GM19463 (cell line): Measurements from ENCODE around the gene HNRNPF.

Source experiments
- ATAC-seq: cut with Tn5 transposase; IDR thresholded peaks from one replicate; pipeline ENCODE4 v1.9.1; 2021; ENCODE audit warnings: mild to moderate bottlenecking, moderate library complexity; ENCODE audit not compliant: unreplicated experiment

Gene HNRNPF

GRCh38 chr10:43421519-43421918 lies 12.5 kb upstream of the HNRNPF start:
- no peak for ATAC-seq

- ATAC-seq, result no peak
These were observed 12.2 kb upstream of the HNRNPF start for GRCh38 chr10:43421201-43421507.

DNA sequence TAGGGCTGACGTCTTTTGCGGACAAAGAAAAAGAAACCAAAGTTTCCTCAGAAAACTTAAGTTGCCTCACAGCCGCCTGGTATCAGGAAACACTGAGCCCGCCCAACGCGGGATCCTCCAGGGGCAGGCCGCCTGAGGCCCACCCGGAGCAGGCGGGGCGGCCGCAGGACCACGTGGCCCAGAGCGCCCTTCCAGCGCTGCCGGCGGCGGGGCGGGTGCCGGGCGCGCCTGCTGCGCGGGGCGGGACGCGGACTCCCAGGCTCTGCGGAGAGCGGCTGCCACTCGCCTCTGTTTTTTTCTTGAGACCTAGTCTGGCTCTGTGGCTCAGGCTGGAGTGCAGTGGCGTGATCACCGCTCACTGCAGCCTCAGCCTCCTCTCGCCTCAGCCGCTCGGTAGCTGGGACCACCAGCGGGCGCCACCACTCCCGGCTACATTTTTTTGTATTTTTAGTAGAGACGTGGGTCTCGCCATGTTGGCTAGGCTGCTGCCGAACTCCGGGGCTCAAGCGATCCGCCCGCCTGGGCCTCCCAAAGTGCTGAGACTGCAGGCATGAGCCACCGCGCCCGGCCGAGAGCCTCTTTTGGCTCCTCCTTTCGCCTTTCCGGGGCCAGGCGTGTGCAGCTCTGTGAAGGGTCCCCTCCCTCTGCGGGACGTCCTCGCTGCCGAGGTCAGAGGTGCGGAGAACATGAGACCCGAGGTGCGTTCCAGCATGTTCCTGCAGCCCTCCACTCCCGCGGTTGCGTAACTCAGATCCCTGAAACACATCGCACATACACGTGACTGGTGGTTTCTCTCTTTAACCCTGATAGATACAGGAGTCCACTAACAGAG lies 11.6 kb upstream of the HNRNPF start:
- peak; percentile 84 for ATAC-seq

DNA sequence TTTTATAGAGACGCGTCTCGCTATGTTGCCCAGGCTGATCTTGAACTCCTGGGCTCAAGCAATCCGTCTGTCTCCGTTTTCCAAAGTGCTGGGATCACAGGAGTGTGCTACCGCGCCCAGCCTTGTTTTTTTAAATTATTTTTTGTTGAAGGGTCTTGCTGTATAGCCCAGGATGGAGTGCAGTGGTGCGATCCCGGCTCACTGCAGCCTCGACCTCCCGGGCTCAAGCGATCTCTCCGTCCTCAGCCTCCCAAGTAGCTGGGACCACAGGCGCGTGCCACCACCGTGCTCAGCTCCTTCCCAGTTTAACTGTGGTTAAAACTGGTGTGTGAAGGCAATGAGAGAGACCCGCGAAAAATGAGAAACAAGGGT lies 11.0 kb upstream of the HNRNPF start:
- ATAC-seq, result no peak

GRCh38 chr10:43417950-43418768 lies 9.2 kb upstream of the HNRNPF start:
- ATAC-seq, result no peak

- ATAC-seq, result no peak
These were observed 6.6 kb upstream of the HNRNPF start for GRCh38 chr10:43415544-43415943.

DNA sequence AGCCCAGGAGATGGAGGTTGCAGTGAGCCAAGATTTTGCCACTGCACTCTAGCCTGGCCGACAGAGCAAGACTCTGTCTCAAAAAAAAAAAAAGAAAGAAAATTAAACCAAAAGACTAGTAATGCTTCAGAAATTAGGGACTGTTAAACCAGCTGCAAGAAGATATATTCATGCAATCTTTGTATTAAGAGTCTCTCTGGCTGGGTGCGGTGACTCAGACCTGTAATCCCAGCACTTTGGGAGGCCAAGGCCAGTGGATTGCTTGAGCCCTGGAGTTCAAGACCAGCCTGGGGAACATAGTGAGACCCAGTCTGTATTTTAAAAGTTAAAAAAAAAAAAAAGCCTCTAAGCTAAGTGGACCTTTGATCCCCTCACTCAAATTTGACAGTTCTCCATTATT lies 2.5 kb upstream of the HNRNPF start:
- ATAC-seq, result no peak

GRCh38 chr10:43410345-43410744 lies 1.4 kb upstream of the HNRNPF start:
- ATAC-seq, result no peak

DNA sequence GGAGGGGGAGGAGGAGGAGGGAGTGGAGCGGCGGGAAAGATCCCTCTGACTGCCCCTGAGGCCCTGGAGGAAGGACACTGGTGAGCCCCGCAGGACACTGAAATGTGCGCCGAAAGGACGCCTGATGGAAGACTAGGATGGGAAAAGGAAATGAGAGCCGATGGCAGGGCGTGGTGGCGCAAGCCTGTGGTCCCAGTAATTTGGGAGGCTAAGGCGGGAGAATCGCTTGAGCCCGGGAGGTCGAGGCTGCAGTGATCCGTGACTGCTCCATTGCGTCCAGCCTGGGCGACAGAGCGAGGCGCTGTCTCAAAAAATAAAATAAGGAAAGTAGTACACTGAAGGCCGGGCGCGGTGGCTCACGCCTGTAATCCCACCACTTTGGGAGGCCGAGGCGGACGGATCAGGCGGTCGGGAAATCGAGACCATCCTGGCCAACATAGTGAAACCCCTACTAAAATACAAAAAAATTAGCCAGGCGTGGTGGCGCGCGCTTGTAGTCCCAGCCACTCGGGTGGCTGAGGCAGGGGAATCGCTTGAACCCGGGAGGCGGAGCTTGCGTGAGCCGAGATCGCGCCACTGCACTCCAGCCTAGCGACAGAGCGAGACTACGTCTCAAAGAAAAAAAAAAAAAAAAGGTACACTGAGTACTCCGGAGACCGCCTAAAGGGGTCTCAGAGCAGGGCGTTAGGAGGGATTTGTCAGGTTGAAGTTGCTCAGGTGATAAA lies 561 bp upstream of the HNRNPF start:
- no peak for ATAC-seq

DNA sequence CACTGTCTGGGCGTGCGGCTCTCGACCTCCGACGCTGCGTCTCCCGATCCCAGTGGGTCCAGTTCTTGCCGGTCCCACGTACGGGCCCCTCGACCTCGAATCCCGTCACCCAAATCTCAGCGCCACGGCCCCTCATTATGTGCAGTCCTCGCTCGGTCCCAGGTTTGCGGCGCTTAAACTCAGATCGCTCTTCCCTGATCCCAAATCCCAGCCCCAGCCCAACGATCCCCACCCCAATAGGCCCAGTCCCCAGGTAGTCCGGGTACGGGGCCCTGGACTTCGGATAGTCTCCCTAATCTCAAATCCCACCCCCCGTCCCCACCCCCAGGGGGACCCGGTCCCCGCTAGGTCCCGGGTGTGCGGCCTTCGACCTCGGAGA lies 666 bp downstream of the HNRNPF start:
- peak; percentile 0 for ATAC-seq

- peak; percentile 43 for ATAC-seq
These were observed 1.2 kb downstream of the HNRNPF start for GRCh38 chr10:43407576-43408330.

- ATAC-seq, result no peak
These were observed 1.8 kb downstream of the HNRNPF start for GRCh38 chr10:43407148-43407575.

GRCh38 chr10:43404704-43405084 lies 4.3 kb downstream of the HNRNPF start:
- ATAC-seq, result no peak

- no peak for ATAC-seq
These were observed 4.9 kb downstream of the HNRNPF start for GRCh38 chr10:43403911-43404703.

- ATAC-seq, result no peak
These were observed 6.0 kb downstream of the HNRNPF start for GRCh38 chr10:43402880-43403452.

DNA sequence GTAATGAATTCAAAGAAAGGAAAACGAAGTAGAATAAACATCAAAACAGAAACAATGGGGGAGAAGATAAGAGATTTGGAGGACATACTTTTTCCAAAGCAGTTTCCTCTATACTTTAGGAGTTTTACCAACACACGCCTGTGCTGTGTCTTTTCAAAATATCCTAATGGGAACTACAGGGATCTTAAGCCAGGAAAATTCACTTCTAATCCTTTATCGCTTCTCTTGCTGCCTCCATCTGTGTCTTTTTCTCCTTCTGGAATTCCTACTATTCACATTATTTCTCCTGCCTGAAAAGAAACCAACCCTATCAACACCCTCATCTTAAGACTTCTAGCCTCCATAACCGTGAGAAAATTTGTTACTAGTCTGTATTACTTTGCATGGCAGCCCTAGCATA lies 6.8 kb downstream of the HNRNPF start:
- ATAC-seq, result no peak

DNA sequence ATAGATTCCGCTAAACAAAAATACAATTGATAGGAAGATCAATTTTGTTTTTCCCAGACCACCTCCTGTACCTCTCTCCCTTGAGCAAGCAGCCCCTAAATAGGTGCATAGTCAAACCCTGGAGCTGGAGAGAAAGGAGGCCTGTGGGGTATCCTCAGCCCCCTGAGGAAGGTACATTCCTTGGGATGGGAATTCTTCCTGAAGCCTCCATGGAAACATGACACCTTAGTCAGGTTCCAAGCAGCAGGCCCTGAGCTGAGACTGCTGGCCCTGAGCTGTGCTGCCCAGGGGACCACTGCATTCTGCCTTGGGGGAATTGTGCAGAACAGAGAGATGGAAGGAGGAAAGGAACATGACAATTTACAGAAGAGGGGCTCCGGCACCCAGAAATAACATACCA lies 7.4 kb downstream of the HNRNPF start:
- ATAC-seq, result no peak

GRCh38 chr10:43399320-43400310 lies 9.4 kb downstream of the HNRNPF start:
- no peak for ATAC-seq

DNA sequence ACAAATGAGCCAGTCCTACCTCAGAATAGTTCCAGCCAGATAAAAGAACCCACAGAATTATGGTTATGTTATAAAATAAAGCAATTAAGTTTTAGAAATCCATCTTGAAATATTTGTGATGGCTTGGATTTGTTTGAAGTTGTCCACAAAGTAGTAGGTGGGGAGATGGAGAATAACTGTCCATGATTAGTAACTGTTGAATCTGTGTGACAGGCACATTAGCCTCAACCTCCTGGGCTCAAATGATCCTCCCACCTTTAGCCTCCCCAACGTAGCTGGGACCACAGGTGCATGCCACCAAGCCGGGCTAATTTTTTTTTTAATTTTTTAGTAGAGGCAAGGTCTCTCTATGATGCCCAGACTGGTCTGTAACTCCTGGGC lies 10.1 kb downstream of the HNRNPF start:
- no peak for ATAC-seq
